Rectal smooth muscle tissue (tissue), 1 donor: ENCODE measurements around the gene CTDSP1.

Source experiments
- H3K27ac ChIP-seq: one replicate; pipeline ENCODE4 v1.7.0; 2013; ENCODE audit warnings: low read depth, low read length, inconsistent platforms
- H3K27me3 ChIP-seq: one replicate; pipeline ENCODE4 v1.7.0; 2013; ENCODE audit warnings: low read length; ENCODE audit not compliant: control insufficient read depth, insufficient read depth
- H3K36me3 ChIP-seq: one replicate; pipeline ENCODE4 v1.7.0; 2013; ENCODE audit warnings: low read length; ENCODE audit not compliant: control insufficient read depth, insufficient read depth
- H3K4me1 ChIP-seq: one replicate; pipeline ENCODE4 v1.7.0; 2013; ENCODE audit warnings: low read length; ENCODE audit not compliant: control insufficient read depth, insufficient read depth
- H3K4me3 ChIP-seq: one replicate; pipeline ENCODE4 v1.7.0; 2013; ENCODE audit warnings: low read length
- H3K9ac ChIP-seq: one replicate; pipeline ENCODE4 v1.7.0; 2013; ENCODE audit warnings: low read length

CTDSP1 gene

DNA sequence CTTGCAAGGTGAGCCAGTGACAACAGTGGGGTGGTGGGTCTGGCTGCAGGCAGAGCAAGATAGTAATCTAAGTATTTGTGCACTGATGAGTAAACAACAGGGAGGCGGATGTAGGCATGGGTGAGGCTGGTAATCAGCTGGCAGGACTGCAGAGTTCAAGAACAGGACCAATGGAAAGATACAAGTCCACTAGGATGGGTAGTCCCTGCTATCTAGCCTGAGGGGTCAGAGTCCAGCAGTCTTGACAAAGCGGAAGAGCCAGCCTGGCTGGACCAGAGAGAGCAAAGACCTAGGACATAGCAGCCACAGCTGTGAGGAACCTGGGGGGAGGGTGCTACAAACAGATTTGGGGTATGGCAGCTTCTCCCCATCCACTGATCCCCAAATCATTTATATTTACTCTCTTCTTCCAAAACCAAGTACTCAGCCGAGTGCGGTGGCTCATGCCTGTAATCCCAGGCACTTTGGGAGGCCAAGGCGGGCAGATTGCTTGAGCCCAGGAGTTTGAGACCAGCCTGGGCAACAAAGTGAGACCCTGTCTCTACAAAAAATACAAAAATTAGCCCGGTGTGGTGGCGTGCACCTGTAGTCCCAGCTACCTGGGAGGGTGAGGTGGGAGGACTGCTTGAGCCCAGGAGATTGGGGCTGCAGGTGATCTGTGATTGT, 45.2 kb downstream of the CTDSP1 start:
- H3K27ac ChIP-seq = no peak overlapping the region
- H3K4me3 ChIP-seq = no peak overlapping the region
- H3K36me3 ChIP-seq = no peaks in the 10 kb centered on the region
- no peaks in the 10 kb centered on the region for H3K27me3 ChIP-seq
- H3K4me1 ChIP-seq = no peaks in the 10 kb centered on the region
- no peak overlapping the region for H3K9ac ChIP-seq

GRCh38 chr2:218445602-218446001, 45.9 kb downstream of the CTDSP1 start:
- H3K4me3 ChIP-seq = no peak overlapping the region
- H3K36me3 ChIP-seq = no peaks in the 10 kb centered on the region
- no peaks in the 10 kb centered on the region for H3K27me3 ChIP-seq
- H3K9ac ChIP-seq = no peak overlapping the region
- H3K27ac ChIP-seq = no peak overlapping the region
- no peaks in the 10 kb centered on the region for H3K4me1 ChIP-seq

DNA sequence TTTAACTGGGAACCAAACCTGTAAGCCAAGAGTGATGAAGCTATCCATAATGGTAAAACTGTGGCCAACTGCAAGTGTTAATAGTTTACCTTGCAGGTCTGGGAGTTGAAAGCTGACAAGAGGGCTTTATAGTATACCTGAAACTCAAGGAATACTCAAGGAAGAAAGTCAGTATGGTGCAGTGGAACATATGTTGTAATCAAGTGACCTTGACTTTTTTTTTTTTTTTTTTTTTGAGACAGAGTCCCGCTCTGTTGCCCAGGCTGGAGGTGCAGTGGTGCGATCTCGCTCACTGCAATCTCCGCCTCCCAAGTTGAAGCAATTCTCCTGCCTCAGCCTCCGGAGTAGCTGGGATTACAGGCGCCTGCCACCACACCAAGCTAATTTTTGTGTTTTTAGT, 46.9 kb downstream of the CTDSP1 start:
- no peak overlapping the region for H3K9ac ChIP-seq
- no peaks in the 10 kb centered on the region for H3K4me1 ChIP-seq
- H3K27me3 ChIP-seq = no peaks in the 10 kb centered on the region
- H3K4me3 ChIP-seq = no peak overlapping the region
- no peaks in the 10 kb centered on the region for H3K36me3 ChIP-seq
- H3K27ac ChIP-seq = no peak overlapping the region

DNA sequence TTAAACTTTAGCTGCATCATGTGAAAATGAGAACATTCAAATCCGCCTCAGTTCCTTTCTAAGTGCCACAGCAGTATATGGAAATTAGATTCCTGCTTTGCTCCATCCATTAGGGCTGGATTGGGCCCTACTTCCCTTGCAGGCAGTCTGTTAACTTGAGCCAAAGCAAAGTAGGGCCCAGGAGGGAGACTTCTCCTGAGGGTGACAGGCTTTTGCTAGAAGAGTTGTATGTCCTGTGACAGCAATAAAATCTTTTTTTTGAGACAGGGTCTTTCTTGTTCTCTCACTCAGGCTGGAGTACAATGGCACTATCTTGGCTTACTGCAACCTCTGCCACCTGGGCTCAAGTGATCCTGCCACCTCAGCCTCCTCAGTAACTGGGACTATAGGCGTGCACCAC, 47.4 kb downstream of the CTDSP1 start:
- no peaks in the 10 kb centered on the region for H3K4me1 ChIP-seq
- H3K27me3 ChIP-seq = no peaks in the 10 kb centered on the region
- no peak overlapping the region for H3K4me3 ChIP-seq
- no peak overlapping the region for H3K27ac ChIP-seq
- no peak overlapping the region for H3K9ac ChIP-seq
- no peaks in the 10 kb centered on the region for H3K36me3 ChIP-seq

DNA sequence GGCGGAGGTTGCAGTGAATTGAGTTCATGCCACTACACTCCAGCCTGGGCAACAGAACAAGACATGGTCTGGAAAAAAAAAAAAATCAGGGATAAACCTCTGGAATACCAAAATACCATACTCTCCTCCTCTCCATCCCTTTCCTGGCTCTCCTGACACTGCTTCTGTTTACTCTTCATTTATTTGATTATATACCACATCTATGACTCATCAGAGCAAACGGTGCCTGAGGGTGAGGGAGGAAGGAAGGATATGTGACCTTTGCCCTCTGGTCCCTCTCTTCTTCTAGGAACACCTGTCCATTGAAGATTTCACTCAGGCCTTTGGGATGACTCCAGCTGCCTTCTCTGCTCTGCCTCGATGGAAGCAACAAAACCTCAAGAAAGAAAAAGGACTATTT, 49.3 kb downstream of the CTDSP1 start:
- no peaks in the 10 kb centered on the region for H3K27me3 ChIP-seq
- no peak overlapping the region for H3K9ac ChIP-seq
- H3K36me3 ChIP-seq = no peaks in the 10 kb centered on the region
- H3K4me1 ChIP-seq = no peaks in the 10 kb centered on the region
- H3K4me3 ChIP-seq = no peak overlapping the region
- H3K27ac ChIP-seq = no peak overlapping the region

GRCh38 chr2:218452079-218452478, 52.4 kb downstream of the CTDSP1 start:
- H3K27me3 ChIP-seq = no peaks in the 10 kb centered on the region

More at GRCh38 chr2:218452079-218452478, 52.4 kb downstream of the CTDSP1 start:
- Histone ChIP-seq H3K36me3 (peaks cover 10% of the 10 kb centered on the region), H3K4me1 (no peaks in the 10 kb centered on the region), H3K27ac (no peak overlapping the region), H3K4me3 (no peak overlapping the region), H3K9ac (no peak overlapping the region)
